ENCODE measurements around the gene CGA. TPM values are rescaled to one million over a fixed set of nuclear protein-coding genes. Genes with fewer than 3 reads are reported as not detected.

The CGA gene
- total RNA-seq, 1 donor from 2014 or later = not detected

DNA sequence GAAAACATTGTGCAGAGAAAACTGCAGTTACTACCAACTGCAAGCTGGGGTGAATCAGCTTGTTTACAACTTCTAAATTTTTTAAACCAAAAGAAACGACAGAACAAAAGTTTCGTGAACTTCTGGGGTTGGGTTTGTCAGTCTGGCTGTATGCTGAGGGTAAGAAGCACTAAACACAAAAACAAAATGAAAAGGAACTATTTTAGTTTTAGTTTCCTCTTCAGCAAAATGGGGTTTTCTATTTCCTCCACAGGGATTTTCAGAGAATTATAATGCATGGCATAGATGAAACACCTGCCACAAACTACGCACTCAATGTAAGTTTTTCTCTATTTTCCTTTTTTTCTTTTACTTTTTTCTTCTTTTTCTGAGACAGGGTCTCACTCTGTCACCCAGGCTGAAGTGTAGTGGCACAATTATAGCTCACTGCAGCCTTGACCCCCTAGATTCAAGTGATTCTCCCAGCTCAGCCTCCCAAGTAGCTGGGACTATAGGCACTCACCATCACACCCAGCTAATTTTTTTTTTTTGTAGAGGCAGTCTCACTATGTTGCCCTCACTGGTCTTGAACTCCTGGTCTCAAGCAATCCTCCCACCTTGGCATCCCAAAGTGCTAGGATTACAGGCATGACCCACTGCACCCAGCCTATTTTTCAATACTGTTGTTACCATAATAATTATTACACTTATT is 40.6 kb downstream of the CGA start:
- H3K27me3 ChIP-seq (ENCODE audit: control insufficient read depth, insufficient read depth, low read length) = no peaks in the 10 kb centered on the region
- no peak overlapping the region for H3K4me3 ChIP-seq (ENCODE audit: low read depth, low read length)
- no peak for DNase-seq (ENCODE audit: low read depth)
- TF ChIP-seq, protein P1, sequence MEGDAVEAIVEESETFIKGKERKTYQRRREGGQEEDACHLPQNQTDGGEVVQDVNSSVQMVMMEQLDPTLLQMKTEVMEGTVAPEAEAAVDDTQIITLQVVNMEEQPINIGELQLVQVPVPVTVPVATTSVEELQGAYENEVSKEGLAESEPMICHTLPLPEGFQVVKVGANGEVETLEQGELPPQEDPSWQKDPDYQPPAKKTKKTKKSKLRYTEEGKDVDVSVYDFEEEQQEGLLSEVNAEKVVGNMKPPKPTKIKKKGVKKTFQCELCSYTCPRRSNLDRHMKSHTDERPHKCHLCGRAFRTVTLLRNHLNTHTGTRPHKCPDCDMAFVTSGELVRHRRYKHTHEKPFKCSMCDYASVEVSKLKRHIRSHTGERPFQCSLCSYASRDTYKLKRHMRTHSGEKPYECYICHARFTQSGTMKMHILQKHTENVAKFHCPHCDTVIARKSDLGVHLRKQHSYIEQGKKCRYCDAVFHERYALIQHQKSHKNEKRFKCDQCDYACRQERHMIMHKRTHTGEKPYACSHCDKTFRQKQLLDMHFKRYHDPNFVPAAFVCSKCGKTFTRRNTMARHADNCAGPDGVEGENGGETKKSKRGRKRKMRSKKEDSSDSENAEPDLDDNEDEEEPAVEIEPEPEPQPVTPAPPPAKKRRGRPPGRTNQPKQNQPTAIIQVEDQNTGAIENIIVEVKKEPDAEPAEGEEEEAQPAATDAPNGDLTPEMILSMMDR (IDR thresholded peaks at IDR 0.05; ENCODE audit: insufficient read depth, low read length, poor library complexity, severe bottlenecking) = no peak
- no peaks in the 10 kb centered on the region for H3K36me3 ChIP-seq (ENCODE audit: control insufficient read depth, insufficient read depth, low read length)

DNA sequence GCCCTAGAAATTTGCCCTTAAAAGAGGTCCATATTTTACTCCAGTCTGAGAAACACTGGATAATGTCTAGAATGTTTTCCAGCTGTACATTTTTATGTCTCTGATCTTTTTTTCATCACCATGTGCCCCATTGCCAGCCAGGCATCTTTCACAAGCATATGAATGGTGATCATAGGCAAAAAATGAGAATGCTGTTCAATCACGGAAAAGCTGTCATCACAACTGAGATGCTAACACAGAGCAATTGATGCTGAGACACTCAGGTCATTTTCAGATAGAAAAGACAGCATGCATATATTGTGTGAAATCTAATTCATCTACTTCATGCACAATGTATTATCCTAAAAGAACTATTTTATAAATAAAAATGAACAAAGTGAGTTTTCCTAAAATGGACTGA is 41.6 kb downstream of the CGA start:
- TF ChIP-seq, protein P1 (IDR thresholded peaks at IDR 0.05; ENCODE audit: insufficient read depth, low read length, poor library complexity, severe bottlenecking) = no peak
- no peaks in the 10 kb centered on the region for H3K27me3 ChIP-seq (ENCODE audit: control insufficient read depth, insufficient read depth, low read length)
- no peak overlapping the region for H3K4me3 ChIP-seq (ENCODE audit: low read depth, low read length)
- H3K36me3 ChIP-seq (ENCODE audit: control insufficient read depth, insufficient read depth, low read length) = no peaks in the 10 kb centered on the region
- no peak for DNase-seq (ENCODE audit: low read depth)

DNA sequence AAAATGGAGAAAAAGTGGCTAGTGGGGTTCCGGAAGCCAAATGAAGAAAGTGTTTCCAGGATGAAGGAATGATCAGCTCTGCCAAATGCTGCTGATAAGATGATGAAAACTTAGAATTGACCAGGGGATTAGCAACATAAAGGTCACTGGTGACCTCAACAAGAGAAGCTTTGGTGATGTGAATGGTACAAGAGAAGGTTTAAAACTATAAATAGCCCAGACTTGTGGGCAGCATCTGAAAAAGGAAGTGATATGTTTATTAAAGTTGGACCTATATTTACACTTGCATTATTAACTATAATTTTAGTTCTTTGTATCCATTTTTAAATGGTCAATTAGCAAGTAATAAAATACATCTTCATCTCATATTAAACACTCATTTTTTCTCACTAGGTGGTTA is 45.1 kb downstream of the CGA start:
- H3K4me3 ChIP-seq (ENCODE audit: low read depth, low read length) = no peak overlapping the region
- TF ChIP-seq, protein P1 (IDR thresholded peaks at IDR 0.05; ENCODE audit: insufficient read depth, low read length, poor library complexity, severe bottlenecking) = no peak
- H3K27me3 ChIP-seq (ENCODE audit: control insufficient read depth, insufficient read depth, low read length) = no peaks in the 10 kb centered on the region
- no peak for DNase-seq (ENCODE audit: low read depth)
- H3K36me3 ChIP-seq (ENCODE audit: control insufficient read depth, insufficient read depth, low read length) = no peaks in the 10 kb centered on the region

DNA sequence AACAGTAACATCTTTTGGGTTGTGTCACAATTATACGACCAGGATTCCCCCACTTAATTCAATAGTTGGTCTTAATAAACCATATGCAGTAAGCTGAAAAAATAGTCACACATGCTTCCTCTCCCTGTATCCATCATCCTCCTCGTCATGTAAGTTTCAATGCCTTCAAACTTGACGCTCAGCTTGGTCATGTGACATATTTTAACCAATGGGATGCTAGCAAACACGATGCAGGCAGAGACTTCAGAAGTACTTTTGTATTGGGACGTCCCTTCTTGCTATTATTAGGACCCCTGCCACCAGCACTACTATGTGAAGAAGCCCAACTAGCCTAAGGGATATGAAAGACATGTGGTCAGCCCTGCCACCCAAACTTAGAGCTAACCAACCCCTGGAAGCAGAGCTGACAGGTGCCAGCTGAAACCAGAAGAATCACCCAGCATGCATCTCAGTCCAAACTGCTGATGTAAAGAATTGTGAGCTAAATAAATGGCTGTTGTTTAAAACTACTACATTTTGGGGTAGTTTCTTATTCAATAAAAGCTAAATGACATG is 49.3 kb downstream of the CGA start:
- no peaks in the 10 kb centered on the region for H3K36me3 ChIP-seq (ENCODE audit: control insufficient read depth, insufficient read depth, low read length)
- DNase-seq (ENCODE audit: low read depth) = no peak
- no peaks in the 10 kb centered on the region for H3K27me3 ChIP-seq (ENCODE audit: control insufficient read depth, insufficient read depth, low read length)
- no peak overlapping the region for H3K4me3 ChIP-seq (ENCODE audit: low read depth, low read length)
- TF ChIP-seq, protein P1 (IDR thresholded peaks at IDR 0.05; ENCODE audit: insufficient read depth, low read length, poor library complexity, severe bottlenecking) = no peak

DNA sequence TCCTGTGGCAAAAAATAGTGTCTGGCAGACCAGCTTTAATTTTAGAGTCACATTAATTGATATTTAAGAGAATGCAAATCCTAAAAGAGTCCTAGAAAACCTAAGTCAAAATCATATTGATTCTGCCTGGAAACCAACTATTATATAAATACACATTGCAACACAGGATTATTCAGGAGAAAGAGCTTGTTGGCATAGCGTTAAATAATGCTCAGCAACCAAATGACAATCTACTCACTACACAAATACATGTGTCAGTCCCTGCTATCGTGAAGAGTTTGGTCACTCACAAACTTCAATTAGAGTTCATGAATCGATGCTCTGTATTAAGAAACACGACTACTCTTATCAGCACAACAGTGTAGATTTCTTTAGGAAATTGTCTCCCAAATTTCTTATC is 54.2 kb downstream of the CGA start:
- DNase-seq (ENCODE audit: low read depth) = no peak
- no peaks in the 10 kb centered on the region for H3K36me3 ChIP-seq (ENCODE audit: control insufficient read depth, insufficient read depth, low read length)
- TF ChIP-seq, protein P1 (IDR thresholded peaks at IDR 0.05; ENCODE audit: insufficient read depth, low read length, poor library complexity, severe bottlenecking) = no peak
- no peak overlapping the region for H3K4me3 ChIP-seq (ENCODE audit: low read depth, low read length)
- no peaks in the 10 kb centered on the region for H3K27me3 ChIP-seq (ENCODE audit: control insufficient read depth, insufficient read depth, low read length)

Other genes starting within 250 kb of the CGA start
- gene HTR1E, start 157.6 kb downstream of the CGA start, total RNA-seq = not detected in 2 replicates
- gene ZNF292, start 60.5 kb upstream of the CGA start, total RNA-seq = 30.2 and 35.8 TPM in 2 replicates
- 2.5 and 3.3 TPM in 2 replicates for gene SMIM8, start 227.5 kb upstream of the CGA start, total RNA-seq
- not detected in 2 replicates for gene GJB7, start 234.2 kb upstream of the CGA start, total RNA-seq
- 0.55 and 0.71 TPM in 2 replicates for gene C6orf163, start 249.7 kb upstream of the CGA start, total RNA-seq

Measured in kidney epithelial cell (primary cell).